HEK293 (cell line): ENCODE data around the gene ZNF385C.
A peak's percentile ranks its signal among the peaks of the same experiment; 100 is the strongest.

Source experiments
- CTCF ChIA-PET: fragments of 350-600 bp; formaldehyde crosslinking; extraction: SDS; loops from one replicate; lab custom pipeline; 2021; ENCODE audit warnings: antibody characterized with exemption; lab: Yijun Ruan, JAX
- POLR2A ChIA-PET: fragments of 300-600 bp; formaldehyde crosslinking; extraction: SDS; loops from one replicate; lab custom pipeline; 2020; ENCODE audit warnings: antibody characterized with exemption, inconsistent platforms; lab: Yijun Ruan, JAX
- H3K27ac ChIP-seq: fragments of 200-500 bp; sonication (Bioruptor generic); 2 replicates; pipeline ENCODE4 v1.5.1; 2014; ENCODE audit warnings: low read depth, low read length, control low read depth, inconsistent platforms; ENCODE audit errors: extremely low read depth
- H3K36me3 ChIP-seq, 2 experiments: fragments of 200-500 bp in 1 of 2; sonication (Bioruptor generic) in 1 of 2; 1 replicate in 1 of 2; 2 replicates in 1 of 2; pipeline ENCODE4 v1.5.1; 2014 to 2017; ENCODE audit warnings: inconsistent platforms in 2 of 2, low read length in 2 of 2; ENCODE audit not compliant: control insufficient read depth in 2 of 2, insufficient read depth in 1 of 2
- H3K4me1 ChIP-seq: fragments of 200-500 bp; sonication (Bioruptor generic); 2 replicates; pipeline ENCODE4 v1.5.1; 2014; ENCODE audit warnings: mild to moderate bottlenecking, low read length, inconsistent platforms; ENCODE audit not compliant: control insufficient read depth, insufficient read depth
- H3K4me3 ChIP-seq: 2 replicates; pipeline ENCODE4 v1.5.1; 2011; ENCODE audit warnings: low read depth, mild to moderate bottlenecking, control low read depth, low read length, moderate library complexity
- H3K9me3 ChIP-seq: fragments of 200-500 bp; sonication (Bioruptor generic); 2 replicates; pipeline ENCODE4 v1.5.1; 2014; ENCODE audit warnings: low read depth, low read length, inconsistent platforms; ENCODE audit not compliant: control insufficient read depth, insufficient read depth
- BCL11B ChIP-seq: fragments of 450-650 bp; formaldehyde crosslinking; IDR thresholded peaks from 2 replicates; pipeline ENCODE4 v1.5.1; 2016; ENCODE audit warnings: low read depth, missing biosample characterization, missing genetic modification characterization
- GLI4 ChIP-seq: fragments of 450-650 bp; formaldehyde crosslinking; IDR thresholded peaks from 2 replicates; pipeline ENCODE4 v1.5.1; 2016; ENCODE audit warnings: missing biosample characterization, missing genetic modification characterization
- GLIS1 ChIP-seq: fragments of 450-650 bp; formaldehyde crosslinking; IDR thresholded peaks from 2 replicates; pipeline ENCODE4 v1.5.1; 2016; ENCODE audit warnings: missing biosample characterization, missing genetic modification characterization
- GLIS2 ChIP-seq: fragments of 450-650 bp; formaldehyde crosslinking; IDR thresholded peaks from 2 replicates; pipeline ENCODE4 v1.5.1; 2016; ENCODE audit warnings: missing biosample characterization, missing genetic modification characterization
- HOXD13 ChIP-seq: sonication (generic); formaldehyde crosslinking; IDR thresholded peaks from 2 replicates; pipeline ENCODE4 v1.8.0; 2022; ENCODE audit warnings: missing genetic modification reagents, borderline replicate concordance
- ZNF132 ChIP-seq: fragments of 450-650 bp; formaldehyde crosslinking; IDR thresholded peaks from 2 replicates; pipeline ENCODE4 v1.5.1; 2017; ENCODE audit warnings: missing biosample characterization, missing genetic modification characterization, borderline replicate concordance
- ZNF174 ChIP-seq: fragments of 450-650 bp; formaldehyde crosslinking; IDR thresholded peaks from 2 replicates; pipeline ENCODE4 v1.5.0; 2017; ENCODE audit warnings: missing biosample characterization, mild to moderate bottlenecking, missing genetic modification characterization
- ZNF48 ChIP-seq: fragments of 450-650 bp; formaldehyde crosslinking; IDR thresholded peaks from 2 replicates; pipeline ENCODE4 v1.5.1; 2016; ENCODE audit warnings: missing biosample characterization, missing genetic modification characterization
- TF ChIP-seq, protein P1 (sequence below): fragments of 450-650 bp; formaldehyde crosslinking; IDR thresholded peaks from 2 replicates; pipeline ENCODE4 v1.5.1; 2016; ENCODE audit warnings: missing biosample characterization, missing genetic modification characterization
- TF ChIP-seq, protein P2 (sequence below): fragments of 450-650 bp; formaldehyde crosslinking; IDR thresholded peaks from 2 replicates; pipeline ENCODE4 v1.5.1; 2016; ENCODE audit warnings: missing biosample characterization, missing genetic modification characterization
- TF ChIP-seq, protein P3 (sequence below): sonication (generic); formaldehyde crosslinking; IDR thresholded peaks from 2 replicates; pipeline ENCODE4 v1.8.1; 2022; ENCODE audit warnings: mild to moderate bottlenecking, moderate library complexity, missing genetic modification reagents
- TF ChIP-seq, protein P4 (sequence below): fragments of 450-650 bp; formaldehyde crosslinking; IDR thresholded peaks from 2 replicates; pipeline ENCODE4 v1.5.1; 2017; ENCODE audit warnings: missing biosample characterization, missing genetic modification characterization
- TF ChIP-seq, protein P5 (sequence below): fragments of 450-650 bp; formaldehyde crosslinking; IDR thresholded peaks from 2 replicates; pipeline ENCODE4 v1.5.1; 2016; ENCODE audit warnings: missing biosample characterization, missing genetic modification characterization, borderline replicate concordance
- TF ChIP-seq, protein P6 (sequence below): fragments of 450-650 bp; formaldehyde crosslinking; IDR thresholded peaks from 2 replicates; pipeline ENCODE4; 2016; ENCODE audit warnings: missing biosample characterization, missing genetic modification characterization

The ZNF385C gene

DNA sequence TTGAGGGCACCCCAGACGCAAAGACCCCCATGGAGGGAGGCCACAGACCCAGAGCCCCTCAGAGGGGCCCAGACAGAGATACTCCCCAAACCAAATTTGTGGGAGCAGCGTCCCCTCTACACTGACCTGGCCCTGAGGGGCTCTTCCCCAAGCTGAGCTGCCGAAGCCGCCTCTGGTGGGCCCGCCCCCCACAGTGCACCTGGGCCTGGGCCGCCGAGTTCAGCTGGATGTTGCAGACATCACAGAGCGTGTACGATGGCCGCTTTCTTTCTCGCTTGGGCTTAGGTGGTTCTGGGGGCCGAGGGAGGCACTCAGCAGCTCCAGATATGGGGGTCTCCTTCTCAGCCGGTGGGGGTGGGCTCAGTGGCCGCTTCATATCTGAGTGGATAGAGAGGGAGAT lies 35.6 kb downstream of the ZNF385C start:
- CTCF ChIA-PET = interaction anchor here (0.9 to 2.1 kb wide), 6 partner anchors 13 to 55 kb away, joined by 3 to 6 read pairs (median 4); partner anchors contain the start of gene NKIRAS2
- Histone ChIP-seq H3K27ac (no peak overlapping the region), H3K4me3 (no peak overlapping the region), H3K36me3 (no peaks in the 10 kb centered on the region), H3K9me3 (no peaks in the 10 kb centered on the region), H3K4me1 (no peaks in the 10 kb centered on the region)
- POLR2A ChIA-PET = interaction anchor here (1.1 kb wide), 1 partner anchor 97 kb away, joined by 3 read pairs; no protein-coding TSS in a partner anchor
- TF ChIP-seq ZNF174 (tag by site-specific recombination) = no peak
- TF ChIP-seq GLIS2 = 0 out of 2 replicates have a peak, but pooled peaks have one; percentile 24

DNA sequence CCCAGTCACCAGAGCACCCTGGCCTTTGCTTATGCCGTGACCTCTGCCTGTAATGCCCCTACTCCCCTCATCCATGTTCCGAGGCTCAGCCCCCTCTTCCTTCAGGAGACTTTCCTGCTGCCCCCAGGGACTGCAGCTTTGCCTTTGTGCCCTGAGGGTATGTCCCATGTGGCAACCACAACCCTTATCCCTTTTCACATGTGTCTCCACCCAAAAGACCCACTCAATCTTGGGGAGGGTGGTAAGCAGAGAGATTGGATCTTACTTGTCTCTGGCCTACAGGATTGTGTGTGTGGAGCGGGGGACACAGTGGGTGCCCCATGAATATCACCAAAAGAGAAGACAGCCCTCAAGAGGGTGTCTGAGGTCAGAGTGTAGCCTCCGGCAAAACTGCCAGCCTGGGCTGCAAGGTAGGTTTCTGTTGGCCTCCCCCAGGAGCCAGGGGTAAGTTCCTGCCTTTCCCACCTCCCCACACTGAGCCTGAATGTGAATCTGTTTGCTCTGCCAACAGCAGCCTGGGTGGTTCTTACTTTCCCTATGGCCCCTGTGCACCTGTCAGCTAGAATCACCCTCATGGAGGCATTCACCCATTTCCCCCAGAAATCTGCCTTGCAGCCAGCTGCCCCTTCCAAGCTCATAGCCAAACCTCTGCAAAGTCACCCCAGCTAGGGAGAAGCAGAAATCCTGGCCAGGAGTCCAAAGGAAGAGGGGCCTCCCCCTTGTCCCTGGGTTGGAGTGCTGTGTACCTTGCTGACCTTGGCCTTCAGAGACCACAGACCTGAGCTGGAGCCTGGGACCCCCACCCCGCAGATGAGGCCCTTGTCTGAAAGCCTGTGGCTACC lies 36.4 kb downstream of the ZNF385C start:
- Histone ChIP-seq H3K27ac (no peak overlapping the region), H3K36me3 (no peaks in the 10 kb centered on the region), H3K4me3 (no peak overlapping the region), H3K4me1 (no peaks in the 10 kb centered on the region), H3K9me3 (no peaks in the 10 kb centered on the region)
- TF ChIP-seq, protein P1, sequence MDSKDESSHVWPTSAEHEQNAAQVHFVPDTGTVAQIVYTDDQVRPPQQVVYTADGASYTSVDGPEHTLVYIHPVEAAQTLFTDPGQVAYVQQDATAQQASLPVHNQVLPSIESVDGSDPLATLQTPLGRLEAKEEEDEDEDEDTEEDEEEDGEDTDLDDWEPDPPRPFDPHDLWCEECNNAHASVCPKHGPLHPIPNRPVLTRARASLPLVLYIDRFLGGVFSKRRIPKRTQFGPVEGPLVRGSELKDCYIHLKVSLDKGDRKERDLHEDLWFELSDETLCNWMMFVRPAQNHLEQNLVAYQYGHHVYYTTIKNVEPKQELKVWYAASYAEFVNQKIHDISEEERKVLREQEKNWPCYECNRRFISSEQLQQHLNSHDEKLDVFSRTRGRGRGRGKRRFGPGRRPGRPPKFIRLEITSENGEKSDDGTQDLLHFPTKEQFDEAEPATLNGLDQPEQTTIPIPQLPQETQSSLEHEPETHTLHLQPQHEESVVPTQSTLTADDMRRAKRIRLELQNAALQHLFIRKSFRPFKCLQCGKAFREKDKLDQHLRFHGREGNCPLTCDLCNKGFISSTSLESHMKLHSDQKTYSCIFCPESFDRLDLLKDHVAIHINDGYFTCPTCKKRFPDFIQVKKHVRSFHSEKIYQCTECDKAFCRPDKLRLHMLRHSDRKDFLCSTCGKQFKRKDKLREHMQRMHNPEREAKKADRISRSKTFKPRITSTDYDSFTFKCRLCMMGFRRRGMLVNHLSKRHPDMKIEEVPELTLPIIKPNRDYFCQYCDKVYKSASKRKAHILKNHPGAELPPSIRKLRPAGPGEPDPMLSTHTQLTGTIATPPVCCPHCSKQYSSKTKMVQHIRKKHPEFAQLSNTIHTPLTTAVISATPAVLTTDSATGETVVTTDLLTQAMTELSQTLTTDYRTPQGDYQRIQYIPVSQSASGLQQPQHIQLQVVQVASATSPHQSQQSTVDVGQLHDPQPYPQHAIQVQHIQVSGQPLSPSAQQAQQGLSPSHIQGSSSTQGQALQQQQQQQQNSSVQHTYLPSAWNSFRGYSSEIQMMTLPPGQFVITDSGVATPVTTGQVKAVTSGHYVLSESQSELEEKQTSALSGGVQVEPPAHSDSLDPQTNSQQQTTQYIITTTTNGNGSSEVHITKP = peak; percentile 81
- TF ChIP-seq ZNF132 (tag by site-specific recombination) = no peak
- ChIA-PET POLR2A (interaction anchor here (0.6 to 1.1 kb wide), 2 partner anchors 35 to 96 kb away, joined by 3 to 4 read pairs; no protein-coding TSS in a partner anchor), CTCF (interaction anchor here (1.3 to 2.1 kb wide), 3 partner anchors 12 to 42 kb away, joined by 3 to 6 read pairs (median 4); partner anchors contain the start of gene NKIRAS2)

DNA sequence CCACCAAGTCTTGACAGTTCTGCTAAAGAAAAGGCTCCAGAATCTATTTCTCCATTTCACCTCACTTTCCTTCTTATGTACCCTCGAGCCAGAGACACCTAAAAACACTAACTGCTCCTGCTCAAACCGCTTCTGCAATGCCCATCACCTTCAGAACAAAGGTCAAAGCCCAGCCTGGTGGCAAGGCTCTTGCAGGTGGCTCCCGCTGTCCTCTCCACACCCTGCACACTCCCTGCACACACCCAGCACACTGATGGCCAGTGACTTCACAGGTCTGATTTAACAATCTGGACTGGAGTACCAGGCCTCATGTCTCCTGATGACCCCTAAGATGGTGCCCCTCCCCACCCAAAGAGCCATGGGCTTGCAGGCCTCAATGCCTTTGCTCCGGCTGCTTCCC lies 38.0 kb downstream of the ZNF385C start:
- Histone ChIP-seq H3K27ac (no peak overlapping the region), H3K4me1 (no peaks in the 10 kb centered on the region), H3K36me3 (no peaks in the 10 kb centered on the region), H3K9me3 (no peaks in the 10 kb centered on the region), H3K4me3 (no peak overlapping the region)
- ChIA-PET CTCF (interaction anchor here (1.3 to 6.5 kb wide), 2 partner anchors 7 to 41 kb away, joined by 3 to 49 read pairs; no protein-coding TSS in a partner anchor), POLR2A (interaction anchor here (0.7 kb wide), 1 partner anchor 129 kb away, joined by 3 read pairs; no protein-coding TSS in a partner anchor)
- TF ChIP-seq GLI4 (tag by site-specific recombination) = no peak
- TF ChIP-seq, protein P2, sequence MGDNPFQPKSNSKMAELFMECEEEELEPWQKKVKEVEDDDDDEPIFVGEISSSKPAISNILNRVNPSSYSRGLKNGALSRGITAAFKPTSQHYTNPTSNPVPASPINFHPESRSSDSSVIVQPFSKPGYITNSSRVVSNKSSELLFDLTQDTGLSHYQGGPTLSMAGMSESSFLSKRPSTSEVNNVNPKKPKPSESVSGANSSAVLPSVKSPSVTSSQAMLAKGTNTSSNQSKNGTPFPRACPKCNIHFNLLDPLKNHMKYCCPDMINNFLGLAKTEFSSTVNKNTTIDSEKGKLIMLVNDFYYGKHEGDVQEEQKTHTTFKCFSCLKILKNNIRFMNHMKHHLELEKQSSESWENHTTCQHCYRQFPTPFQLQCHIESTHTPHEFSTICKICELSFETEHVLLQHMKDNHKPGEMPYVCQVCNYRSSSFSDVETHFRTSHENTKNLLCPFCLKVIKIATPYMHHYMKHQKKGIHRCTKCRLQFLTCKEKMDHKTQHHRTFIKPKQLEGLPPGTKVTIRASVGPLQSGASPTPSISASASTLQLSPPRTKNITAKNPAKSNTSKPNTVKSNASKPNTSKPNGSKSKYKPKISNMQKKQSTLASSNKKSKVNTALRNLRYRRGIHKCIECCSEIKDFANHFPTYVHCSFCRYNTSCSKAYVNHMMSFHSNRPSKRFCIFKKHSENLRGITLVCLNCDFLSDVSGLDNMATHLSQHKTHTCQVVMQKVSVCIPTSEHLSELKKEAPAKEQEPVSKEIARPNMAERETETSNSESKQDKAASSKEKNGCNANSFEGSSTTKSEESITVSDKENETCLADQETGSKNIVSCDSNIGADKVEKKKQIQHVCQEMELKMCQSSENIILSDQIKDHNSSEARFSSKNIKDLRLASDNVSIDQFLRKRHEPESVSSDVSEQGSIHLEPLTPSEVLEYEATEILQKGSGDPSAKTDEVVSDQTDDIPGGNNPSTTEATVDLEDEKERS (tag by site-specific recombination) = no peak
- TF ChIP-seq, protein P3, sequence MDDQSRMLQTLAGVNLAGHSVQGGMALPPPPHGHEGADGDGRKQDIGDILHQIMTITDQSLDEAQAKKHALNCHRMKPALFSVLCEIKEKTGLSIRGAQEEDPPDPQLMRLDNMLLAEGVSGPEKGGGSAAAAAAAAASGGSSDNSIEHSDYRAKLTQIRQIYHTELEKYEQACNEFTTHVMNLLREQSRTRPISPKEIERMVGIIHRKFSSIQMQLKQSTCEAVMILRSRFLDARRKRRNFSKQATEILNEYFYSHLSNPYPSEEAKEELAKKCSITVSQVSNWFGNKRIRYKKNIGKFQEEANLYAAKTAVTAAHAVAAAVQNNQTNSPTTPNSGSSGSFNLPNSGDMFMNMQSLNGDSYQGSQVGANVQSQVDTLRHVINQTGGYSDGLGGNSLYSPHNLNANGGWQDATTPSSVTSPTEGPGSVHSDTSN (CRISPR knock-in tag) = no peak
- TF ChIP-seq, protein P4, sequence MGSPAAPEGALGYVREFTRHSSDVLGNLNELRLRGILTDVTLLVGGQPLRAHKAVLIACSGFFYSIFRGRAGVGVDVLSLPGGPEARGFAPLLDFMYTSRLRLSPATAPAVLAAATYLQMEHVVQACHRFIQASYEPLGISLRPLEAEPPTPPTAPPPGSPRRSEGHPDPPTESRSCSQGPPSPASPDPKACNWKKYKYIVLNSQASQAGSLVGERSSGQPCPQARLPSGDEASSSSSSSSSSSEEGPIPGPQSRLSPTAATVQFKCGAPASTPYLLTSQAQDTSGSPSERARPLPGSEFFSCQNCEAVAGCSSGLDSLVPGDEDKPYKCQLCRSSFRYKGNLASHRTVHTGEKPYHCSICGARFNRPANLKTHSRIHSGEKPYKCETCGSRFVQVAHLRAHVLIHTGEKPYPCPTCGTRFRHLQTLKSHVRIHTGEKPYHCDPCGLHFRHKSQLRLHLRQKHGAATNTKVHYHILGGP (tag by site-specific recombination) = no peak
- TF ChIP-seq ZNF48 (tag by site-specific recombination) = no peak
- TF ChIP-seq, protein P5, sequence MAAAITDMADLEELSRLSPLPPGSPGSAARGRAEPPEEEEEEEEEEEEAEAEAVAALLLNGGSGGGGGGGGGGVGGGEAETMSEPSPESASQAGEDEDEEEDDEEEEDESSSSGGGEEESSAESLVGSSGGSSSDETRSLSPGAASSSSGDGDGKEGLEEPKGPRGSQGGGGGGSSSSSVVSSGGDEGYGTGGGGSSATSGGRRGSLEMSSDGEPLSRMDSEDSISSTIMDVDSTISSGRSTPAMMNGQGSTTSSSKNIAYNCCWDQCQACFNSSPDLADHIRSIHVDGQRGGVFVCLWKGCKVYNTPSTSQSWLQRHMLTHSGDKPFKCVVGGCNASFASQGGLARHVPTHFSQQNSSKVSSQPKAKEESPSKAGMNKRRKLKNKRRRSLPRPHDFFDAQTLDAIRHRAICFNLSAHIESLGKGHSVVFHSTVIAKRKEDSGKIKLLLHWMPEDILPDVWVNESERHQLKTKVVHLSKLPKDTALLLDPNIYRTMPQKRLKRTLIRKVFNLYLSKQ (tag by site-specific recombination) = no peak
- no peak for TF ChIP-seq HOXD13 (CRISPR knock-in tag)
- TF ChIP-seq, protein P6, sequence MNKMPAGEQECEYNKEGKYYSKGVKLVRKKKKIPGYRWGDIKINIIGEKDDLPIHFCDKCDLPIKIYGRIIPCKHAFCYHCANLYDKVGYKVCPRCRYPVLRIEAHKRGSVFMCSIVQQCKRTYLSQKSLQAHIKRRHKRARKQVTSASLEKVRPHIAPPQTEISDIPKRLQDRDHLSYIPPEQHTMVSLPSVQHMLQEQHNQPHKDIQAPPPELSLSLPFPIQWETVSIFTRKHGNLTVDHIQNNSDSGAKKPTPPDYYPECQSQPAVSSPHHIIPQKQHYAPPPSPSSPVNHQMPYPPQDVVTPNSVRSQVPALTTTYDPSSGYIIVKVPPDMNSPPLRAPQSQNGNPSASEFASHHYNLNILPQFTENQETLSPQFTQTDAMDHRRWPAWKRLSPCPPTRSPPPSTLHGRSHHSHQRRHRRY (tag by site-specific recombination) = no peak
- no peak for TF ChIP-seq BCL11B (tag by site-specific recombination)
- TF ChIP-seq GLIS1 (tag by site-specific recombination) = no peak
